GM19351 (cell line): Measurements from ENCODE around the gene OSGIN1.

Source experiments
- ATAC-seq: cut with Tn5 transposase; IDR thresholded peaks from one replicate; pipeline ENCODE4 v1.9.1; 2021; ENCODE audit warnings: mild to moderate bottlenecking, moderate library complexity; ENCODE audit not compliant: unreplicated experiment

OSGIN1 gene

DNA sequence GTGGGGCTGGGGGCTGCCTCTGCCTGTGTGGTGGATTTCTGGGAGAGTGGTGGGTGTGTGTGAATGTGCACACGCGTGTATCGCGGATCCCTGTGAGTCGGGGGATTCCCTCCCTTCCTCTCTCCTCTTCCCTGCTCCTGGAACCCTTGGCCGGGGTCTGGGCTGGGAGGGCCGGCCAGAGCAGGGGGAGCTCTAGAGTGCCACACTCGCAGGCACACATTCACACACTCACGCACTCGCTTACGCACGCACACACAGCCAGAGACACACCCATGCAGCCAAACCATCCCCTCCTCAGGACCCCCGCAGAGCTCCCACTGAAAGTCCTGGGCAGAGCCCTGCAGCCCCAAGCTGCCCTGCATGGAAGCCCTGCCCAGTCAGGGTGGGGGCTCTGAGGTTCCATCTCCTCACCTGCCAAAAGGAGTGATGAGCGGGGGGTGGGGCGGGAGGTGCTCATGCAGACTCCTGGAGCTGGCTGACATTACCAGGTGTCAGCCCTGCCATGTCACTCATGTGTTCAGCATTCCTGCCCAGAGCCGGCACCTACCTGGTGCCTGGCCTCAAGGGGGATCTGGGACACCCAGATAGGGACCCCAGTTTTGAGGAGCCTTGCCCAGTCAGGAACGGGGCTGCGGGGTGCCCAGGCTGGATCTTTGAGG lies 16.9 kb downstream of the OSGIN1 start:
- no peak for ATAC-seq

DNA sequence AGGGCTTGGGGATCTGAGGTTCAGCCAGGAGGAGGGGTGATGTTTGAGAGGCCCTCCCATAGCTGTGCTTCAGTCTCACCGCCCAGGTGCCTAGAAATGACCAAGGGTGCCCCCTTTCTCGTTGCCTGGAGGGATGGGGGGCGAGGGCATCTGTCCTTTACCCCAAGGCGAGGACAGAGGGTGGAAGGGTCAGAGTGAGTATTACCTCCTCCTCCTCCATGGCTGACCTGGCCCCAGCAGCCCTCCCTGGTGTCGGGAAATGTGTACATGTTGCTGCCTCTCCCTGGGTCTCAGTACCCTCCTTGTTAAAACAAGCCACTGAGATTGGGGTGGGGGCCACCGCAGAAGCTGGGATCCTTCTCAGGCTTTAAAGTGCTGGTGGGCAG lies 17.4 kb downstream of the OSGIN1 start:
- ATAC-seq: no peak

DNA sequence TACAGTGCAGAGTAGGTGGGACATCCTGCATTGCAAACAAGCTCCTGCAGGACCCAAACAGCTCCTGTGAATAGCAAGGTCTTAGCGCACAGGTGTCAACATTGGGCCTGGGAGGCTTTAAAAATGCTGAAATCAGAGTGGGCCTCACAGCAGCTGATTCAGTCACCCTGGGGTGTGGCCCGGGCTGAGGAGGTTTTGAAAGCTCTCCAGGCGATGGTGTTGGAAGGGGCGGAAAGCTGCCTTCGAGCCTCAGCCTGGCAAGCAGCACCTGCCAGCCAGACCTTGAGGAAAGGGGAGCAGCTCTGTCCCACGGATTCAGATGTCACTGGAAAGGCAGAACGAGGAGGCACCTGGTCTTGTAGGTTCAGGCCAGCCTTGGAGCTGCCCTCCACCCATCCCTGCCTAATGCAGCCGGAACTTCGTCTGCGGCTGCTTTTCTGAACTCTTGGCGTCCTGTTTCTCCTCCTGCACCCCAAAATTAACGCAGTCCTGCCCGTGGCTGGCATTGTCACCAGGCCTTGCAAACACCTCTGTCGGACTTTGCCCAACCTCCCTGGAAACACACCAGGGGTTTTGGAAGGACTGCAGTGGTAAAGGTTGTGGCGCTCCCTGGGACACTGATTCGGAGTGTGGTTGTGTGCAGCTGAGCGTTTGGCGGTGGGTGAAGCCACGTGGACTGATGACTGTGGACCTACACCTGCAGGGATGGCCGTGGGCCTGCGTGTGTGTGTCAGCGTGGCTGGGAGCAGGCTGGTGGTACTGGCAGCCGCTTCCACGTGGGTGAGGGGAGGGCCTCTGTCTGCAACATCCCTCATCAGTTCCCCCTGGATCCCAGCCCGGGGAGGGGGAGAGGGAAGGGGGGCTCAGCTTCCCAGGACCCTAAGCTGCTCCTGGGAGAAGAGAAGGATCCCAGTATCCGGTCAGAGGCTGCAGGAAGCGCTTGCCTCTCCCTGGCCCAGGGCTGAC lies 18.4 kb downstream of the OSGIN1 start:
- no peak for ATAC-seq

DNA sequence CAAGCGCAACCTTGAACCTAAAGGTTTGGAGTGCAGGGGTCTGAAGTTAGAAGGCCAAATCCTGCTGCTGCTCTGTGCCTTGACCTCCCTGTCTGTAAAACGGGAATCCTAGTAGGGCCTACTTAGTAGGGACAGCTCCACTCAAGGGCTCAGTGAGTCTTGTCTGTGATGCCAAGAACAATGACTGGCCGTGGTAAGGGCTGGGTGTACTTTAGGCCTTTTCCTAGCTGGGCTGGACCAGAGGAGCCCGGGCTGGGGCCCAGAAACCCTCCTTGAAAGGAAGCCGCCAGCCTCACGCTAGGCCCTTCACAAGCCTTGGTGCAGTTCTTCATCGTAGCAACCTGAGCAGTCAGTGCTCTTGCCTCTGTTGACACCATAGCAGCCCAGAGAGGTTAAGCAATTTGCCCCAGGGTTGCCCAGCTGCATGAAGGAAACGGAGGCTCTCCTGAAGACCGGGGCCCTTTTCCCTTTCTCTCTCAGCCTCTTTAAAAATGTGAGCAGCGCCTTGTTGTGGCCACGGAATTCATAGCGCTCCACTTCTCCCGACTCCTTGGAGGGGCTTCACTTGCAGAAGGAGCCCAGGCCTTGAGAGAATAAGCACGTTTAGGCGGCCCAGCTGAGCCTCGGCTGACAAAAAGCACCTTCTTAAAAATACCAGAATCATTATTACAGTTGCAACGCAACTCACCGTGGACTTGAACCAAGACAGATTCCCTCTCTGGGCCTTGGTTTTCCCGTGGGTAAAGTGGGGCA lies 19.4 kb downstream of the OSGIN1 start:
- no peak for ATAC-seq

DNA sequence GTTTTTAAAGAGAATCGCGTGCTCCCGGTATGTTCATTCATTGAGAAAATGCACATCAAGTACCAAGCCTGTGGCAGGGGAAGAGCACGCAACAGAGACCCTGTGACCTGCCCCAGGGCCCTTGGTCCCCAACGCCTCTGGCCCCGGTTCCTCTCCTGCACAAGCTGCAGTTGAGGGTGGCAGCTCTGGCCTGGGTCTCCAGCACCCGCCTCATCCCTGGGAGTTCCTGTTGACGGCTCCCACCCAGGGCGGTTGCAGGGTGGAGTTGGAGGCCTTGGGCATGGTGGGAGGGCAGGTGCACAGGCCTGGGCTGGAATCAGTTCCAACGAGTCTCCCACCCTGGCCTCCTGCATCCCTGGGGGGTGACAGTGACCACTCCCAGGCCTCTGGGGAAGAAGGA lies 20.0 kb downstream of the OSGIN1 start:
- ATAC-seq: no peak

DNA sequence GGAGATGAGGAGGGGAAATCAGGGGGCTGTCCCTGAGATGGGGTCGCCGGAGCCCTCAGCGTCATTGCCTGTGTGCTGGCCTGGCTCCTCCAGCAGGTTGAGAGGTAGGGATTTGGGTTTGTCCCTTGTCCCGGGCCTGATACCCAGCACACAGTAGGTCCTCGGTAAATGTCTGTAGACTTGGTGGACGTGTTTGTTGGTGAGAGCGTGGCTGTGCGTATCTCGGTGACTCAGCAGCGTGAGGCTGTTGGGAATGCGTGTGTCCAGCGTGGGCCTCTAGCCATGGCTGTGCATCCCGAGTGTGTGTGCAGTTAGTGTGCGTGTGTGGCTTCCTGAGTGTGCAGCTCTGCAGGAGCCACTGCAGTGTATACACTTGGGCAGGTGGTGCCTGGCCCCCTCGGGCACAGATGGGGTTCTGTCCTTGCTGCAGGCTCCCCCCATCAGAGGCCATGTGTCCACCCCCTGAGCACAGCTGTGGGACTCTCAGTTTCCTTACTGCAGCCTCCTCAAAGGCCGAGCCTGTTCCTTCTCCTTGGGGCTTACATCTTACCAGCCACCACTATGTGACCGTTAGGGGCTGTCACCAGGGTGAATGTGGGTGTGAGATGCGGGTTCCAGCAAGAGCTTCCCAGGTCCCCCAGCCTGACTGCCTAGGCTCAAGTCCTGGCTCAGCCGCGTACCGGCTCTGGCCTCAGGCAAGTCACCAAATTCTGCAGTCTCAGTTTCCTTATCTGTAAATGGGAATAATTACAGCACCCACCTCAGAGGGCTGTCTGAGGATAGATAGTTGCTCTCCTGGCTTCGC lies 20.7 kb downstream of the OSGIN1 start:
- ATAC-seq: no peak

DNA sequence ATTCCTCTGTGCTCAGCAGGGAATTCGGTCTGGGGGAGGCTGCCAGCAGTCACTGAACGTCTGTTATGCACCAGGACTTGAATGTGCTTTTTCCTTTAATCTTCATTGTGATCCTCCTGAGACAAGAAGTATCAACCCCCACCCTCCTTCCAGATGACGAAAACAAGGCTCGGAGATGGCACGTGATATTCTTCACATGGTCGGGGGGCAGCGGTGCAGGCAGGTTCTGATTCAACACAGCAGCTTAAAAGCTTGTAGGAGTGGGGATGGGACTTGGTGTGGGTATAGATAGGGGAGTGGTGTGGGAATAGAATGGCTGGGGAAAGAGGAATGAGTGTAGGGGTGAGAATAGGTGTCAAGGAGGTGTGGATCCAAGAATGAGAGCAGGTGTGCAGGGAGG lies 21.4 kb downstream of the OSGIN1 start:
- ATAC-seq: no peak

DNA sequence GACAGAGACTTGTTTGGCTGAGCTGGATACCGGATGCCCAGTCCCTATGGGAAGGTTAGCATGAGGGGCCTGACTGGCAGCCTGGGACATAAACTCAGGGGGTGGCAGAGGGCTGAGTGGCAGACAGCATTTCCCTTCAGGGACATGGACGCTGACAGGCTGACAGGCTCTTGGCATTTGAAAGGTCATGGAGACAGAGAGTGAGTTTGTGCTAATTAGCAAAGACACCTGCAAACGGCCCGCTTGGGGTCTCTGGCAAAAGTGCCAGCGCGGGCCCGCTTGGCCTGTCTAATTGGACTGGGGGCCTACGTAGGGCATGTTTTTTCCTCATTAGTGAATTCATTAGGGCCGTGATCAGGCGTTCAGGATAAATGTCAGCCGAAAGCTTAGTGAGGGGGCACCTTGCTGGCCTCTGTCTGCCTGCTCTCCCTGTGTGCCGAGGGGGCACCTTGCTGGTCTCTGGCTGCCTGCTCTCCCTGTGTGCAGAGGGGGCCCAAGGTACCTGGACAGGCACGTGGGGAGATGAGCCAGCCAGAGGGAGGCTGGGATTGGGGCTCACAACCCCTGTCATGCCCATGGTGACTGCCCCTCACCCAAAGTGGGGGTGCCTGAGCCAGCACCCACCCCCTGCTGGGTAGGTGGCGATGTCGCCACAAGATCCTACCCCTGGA lies 22.7 kb downstream of the OSGIN1 start:
- no peak for ATAC-seq

DNA sequence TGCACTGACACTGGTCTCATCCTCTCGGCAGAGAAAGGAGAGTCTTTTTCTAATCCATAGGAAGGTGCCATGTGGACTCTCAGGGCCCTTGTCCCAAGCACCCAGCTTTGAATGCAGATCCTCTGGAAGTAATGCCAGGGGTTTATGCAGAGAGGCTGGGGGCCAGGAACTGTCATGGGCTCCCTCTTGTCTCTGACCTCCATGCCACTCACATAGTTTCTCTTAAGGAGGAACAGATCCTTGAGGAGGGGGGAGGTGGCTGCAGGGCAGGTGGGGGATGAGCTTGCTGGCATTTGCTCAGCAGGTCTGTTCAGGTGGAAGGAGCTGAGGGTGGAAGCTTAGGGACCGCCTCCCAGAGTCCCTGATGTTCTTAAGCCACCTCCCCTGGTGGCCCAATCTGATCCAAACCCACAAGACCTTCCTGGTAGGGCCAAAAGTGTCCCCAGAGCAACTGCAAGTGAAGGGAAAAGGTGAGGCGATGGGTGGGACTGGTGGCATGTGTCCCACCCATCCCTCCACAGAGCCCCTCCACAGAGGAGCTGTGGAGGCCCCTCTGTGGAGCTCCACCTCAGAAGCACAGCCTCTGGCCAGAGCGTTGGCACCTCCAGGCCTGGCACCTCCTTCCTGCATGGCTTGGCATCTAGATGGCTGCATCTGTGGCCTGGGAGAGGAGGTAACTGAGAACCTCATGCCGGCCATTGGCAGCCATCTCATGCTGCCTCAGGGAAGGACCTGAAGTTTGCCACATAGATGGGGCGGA lies 24.2 kb downstream of the OSGIN1 start:
- ATAC-seq: no peak

DNA sequence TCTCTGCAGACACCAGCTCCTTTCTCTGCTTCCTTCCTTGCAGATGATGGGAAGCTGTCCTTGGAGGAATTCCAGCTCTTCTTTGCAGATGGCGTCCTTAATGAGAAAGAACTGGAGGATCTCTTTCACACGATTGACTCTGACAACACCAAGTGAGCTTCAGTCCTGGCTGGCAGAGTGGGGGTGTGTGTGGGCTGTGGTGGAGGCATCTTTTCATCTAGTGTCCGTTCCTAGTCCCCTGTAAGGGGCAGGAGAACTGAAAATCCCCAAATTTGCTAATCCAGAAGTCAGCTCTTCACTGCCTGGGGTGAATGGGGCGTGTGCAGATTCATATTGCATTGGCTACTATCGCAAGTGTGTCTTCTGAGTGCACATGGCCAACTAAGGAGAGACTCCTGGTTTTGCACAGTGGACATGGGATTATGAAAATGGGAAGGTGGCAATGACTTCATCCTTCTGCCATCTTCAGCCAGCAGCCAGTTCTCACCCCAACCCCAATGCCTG lies 25.4 kb downstream of the OSGIN1 start:
- no peak for ATAC-seq

DNA sequence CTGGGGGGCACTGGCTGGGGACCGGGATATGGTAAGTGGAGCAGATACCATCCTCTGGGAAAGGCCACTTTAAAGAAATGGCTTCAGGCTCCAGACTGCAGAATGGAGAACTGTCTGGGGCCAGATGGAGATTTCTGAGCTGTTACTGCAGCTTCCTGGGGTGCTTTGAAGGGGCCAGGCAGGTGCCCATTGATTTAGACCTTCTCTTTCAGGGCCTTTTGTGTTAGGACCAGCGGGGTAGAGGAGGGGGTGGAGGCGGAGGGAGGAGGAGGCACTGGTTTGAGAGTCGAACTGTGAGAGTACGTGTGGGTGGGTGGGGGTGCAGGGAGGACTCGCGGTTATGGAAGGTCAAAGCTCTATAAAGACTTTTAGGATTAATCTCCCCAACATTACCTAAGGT lies 26.4 kb downstream of the OSGIN1 start:
- no peak for ATAC-seq

DNA sequence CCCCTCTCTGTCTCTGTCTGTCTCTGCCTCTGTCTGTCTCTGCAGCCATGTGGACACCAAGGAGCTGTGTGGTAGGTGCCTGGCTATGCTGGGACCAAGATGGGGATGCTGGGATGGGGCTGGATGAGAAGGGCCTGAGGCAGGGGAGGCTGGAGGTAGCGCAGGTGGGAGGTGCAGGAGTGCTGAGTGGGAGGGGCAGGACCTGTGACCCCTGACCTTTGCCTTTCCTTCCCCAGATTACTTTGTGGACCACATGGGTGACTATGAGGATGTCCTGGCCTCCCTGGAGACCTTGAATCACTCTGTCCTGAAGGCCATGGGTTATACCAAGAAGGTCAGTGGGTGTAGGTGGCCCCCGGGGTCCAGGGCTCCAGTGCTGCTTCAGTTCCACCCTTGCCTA lies 27.8 kb downstream of the OSGIN1 start:
- no peak for ATAC-seq

DNA sequence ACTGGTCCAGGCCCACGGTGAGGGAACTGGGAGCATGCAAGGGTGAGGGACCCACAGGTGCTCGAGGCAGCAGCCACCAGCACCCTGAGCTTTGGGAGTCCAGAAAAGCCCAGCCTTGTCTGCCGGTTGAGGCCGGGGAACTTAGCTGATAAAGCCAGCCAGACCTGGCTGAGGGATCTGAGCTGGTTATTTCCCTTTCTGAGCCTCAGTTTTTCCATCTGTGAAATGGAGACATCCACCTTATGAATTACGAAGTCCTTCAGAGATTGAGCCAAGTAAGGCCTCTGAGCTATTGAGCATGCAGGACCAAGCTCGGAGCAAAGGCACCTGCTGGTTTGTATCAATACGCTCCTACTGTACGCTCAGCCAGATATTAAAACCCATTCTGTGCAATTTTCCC lies 28.8 kb downstream of the OSGIN1 start:
- no peak for ATAC-seq

DNA sequence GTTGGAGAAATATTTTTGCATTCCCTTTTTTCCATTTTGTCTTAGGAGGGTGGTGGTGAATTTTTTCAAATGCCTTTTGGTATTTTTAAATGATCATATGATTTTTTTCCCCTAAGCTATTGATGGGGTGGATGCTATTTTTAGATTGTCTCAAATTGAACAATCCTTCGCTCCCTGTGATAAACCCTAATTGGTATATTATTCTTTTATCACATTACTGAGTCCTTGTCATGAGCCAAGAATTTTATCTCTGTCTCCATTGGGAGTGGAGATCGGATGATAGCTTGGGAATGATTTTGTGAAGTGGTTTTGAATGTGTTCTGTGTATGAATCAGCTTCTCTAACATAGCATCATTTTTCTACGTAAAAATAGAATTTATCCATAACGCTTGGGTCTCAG lies 30.5 kb downstream of the OSGIN1 start:
- no peak for ATAC-seq

DNA sequence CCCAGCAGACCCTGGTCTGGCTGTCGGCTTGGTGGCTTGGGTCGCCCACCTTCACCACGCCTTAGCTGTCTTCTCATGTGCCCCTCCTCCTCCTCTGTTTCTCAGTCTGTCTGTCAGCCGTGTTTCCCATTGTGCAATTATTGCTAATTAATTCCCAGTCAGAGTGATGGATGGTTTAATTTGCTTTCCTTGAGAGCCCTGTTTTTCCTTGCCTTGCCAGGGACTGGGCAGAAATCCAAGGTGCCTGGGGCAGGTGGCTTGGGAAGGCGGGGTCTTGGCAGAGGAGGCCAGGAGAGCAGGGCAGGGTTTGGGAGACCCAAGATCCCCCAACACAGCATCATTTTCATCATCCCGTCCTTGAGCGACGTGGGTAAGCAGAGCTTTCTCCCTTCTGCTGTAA lies 36.3 kb downstream of the OSGIN1 start:
- no peak for ATAC-seq

DNA sequence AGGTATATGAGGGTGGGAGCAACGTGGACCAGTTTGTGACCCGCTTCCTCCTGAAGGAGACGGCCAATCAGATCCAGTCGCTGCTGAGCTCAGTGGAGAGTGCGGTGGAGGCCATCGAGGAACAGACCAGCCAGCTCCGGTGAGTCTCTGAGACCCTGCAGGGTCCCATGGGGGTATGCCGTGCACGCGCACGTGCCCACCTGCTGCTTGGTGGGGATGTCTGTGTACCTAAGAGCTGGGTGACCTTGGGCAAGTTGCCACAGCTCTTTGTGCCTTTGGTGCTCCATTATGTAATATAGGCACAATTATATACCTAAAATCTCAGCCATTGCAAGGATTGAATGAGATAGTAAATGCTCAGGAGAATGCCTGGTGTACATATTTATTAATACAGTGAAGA lies 37.5 kb downstream of the OSGIN1 start:
- ATAC-seq: no peak

DNA sequence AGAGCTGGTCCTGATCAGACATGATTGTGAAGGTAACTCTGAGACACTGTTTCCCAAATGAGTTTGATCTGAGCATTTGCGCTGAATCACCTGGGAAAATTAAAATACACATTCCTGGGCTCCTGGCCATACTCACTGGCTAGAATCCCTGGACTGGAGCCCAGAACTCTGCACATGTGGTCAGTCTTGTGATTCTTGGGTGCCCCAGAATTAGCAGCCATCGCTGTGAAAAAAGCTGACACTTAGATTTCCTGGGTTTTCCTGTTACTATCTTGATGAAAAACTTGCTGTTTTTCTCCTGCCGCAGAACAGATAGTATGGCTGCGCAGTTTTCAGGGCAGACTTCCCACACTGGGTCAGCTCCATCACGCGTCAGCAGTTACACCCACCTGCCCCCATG lies 39.6 kb downstream of the OSGIN1 start:
- no peak for ATAC-seq

DNA sequence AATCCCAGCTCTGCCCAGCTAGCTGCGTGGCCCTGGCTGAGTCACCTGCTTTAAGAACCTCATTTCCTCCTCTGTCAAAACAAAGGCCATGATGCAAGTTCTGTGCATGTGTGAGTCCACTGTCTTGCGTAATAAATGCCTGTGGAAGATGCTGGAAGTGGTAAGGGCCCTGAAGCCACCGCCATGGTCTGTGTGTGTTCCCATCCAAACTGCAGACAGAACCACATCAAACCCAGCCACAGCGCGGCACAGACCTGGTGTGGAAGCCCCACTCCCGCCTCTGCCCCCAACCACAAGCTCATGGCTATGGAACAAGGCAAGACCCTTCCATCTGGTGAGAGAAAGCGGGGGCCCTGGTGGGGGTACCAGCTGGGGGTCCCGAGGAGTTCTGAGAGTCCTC lies 41.0 kb downstream of the OSGIN1 start:
- ATAC-seq: no peak

DNA sequence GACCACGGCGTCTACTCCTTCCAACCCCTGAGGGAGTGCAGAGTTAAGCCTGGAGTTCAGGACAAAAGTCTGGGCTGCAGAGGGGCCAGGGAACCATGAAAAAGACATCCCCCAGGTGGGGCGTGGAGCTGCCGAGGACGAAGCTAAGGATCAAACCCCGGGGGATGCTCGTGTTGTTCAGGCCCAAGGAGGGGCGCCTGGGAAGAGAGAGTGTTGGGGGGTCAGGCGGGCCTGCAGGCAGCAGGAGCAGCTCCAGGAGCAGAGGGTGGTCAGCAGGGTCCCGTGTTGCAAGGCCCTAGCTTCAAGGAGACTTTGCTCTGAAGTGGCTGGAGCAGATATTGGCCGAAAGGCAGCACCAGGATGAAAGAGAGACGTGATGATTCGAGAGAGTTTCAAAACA lies 41.7 kb downstream of the OSGIN1 start:
- no peak for ATAC-seq
